A549 (cell line): ENCODE data around the gene BCL3. TPM values are rescaled to one million over a fixed set of nuclear protein-coding genes. Genes with fewer than 3 reads are reported as not detected.
"Not testable (repeated sequence)": the region's sequence is repeated elsewhere in the genome, so short reads cannot be mapped to it uniquely, and the experiment has no call there.

ENCODE experiments used
- ATAC-seq, 2 experiments: fragments of 200-7000 bp in 1 of 2; fragments of >200 bp in 1 of 2; cut with Nextera tagmentation in 1 of 2; cut with Tn5 transposase in 1 of 2; 3 replicates each; pipeline versions ENCODE4 v1.8.0 to v1.9.1; 2018 to 2020; ENCODE audit warnings: mild to moderate bottlenecking in 1 of 2, moderate library complexity in 1 of 2
- CTCF ChIA-PET: fragments of 300-600 bp; sonication (Branson Sonifier 250); formaldehyde crosslinking; extraction: SDS; loops from one replicate; lab custom pipeline; 2021; ENCODE audit warnings: antibody characterized with exemption, inconsistent platforms; lab: Yijun Ruan, JAX
- POLR2A ChIA-PET: fragments of 350-600 bp; formaldehyde crosslinking; extraction: SDS; loops from one replicate; lab custom pipeline; 2021; ENCODE audit warnings: antibody characterized with exemption, inconsistent platforms; lab: Yijun Ruan, JAX
- DNase-seq, 2 experiments: peaks; one replicate each; pipeline versions ENCODE4 v3.0.0 to v3.0.0-alpha.2; 2011 to 2016; ENCODE audit warnings: low read depth in 1 of 2, low spot score in 1 of 2
- FAIRE-seq: peaks from 2 replicates; lab custom pipeline; 2011; peaks lifted over from hg19 to GRCh38; lab: Jason Lieb, UNC
- H3K27ac ChIP-seq, 2 experiments: fragments of >200 bp; sonication (Bioruptor Twin); formaldehyde crosslinking; 3 replicates each; pipeline ENCODE4 v1.5.1; 2016 to 2017
- H3K4me1 ChIP-seq: fragments of >200 bp; sonication (Bioruptor Twin); formaldehyde crosslinking; 3 replicates; pipeline ENCODE4 v1.6.1; 2016
- H3K4me2 ChIP-seq: fragments of >200 bp; sonication (Bioruptor Twin); formaldehyde crosslinking; 3 replicates; pipeline ENCODE4 v1.6.1; 2016
- H3K4me3 ChIP-seq: fragments of >200 bp; sonication (Bioruptor Twin); formaldehyde crosslinking; 3 replicates; pipeline ENCODE4 v1.5.1; 2016
- H3K9me3 ChIP-seq: fragments of >200 bp; sonication (Bioruptor Twin); formaldehyde crosslinking; 3 replicates; pipeline ENCODE4 v1.6.1; 2016
- CBX8 ChIP-seq: fragments of 200-600 bp; sonication (generic); IDR thresholded peaks from 2 replicates; pipeline ENCODE4 v1.6.1; 2016
- EHMT2 ChIP-seq: fragments of 200-600 bp; sonication (generic); IDR thresholded peaks from 2 replicates; pipeline ENCODE4 v1.6.1; 2016; ENCODE audit warnings: antibody characterized with exemption, low read depth, mild to moderate bottlenecking, moderate library complexity
- HEYL ChIP-seq: fragments of 250-450 bp; sonication (Bioruptor Pico); IDR thresholded peaks from 2 replicates; pipeline ENCODE4 v1.8.0; 2021; ENCODE audit warnings: mild to moderate bottlenecking, moderate library complexity
- HOXA7 ChIP-seq: fragments of 250-450 bp; sonication (Bioruptor Pico); IDR thresholded peaks from 2 replicates; pipeline ENCODE4 v1.5.0; 2020; ENCODE audit warnings: mild to moderate bottlenecking, moderate library complexity
- HOXB13 ChIP-seq: fragments of 250-450 bp; sonication (Bioruptor Pico); IDR thresholded peaks from 2 replicates; pipeline ENCODE4 v1.5.0; 2020; ENCODE audit warnings: low read depth, mild to moderate bottlenecking, moderate library complexity
- KDM1A ChIP-seq: fragments of 200-600 bp; sonication (generic); IDR thresholded peaks from 2 replicates; pipeline ENCODE4 v1.6.1; 2016; ENCODE audit warnings: low read depth, mild to moderate bottlenecking
- MAZ ChIP-seq: fragments of 150-350 bp; IDR thresholded peaks from 2 replicates; pipeline ENCODE4 v1.6.1; 2014; ENCODE audit warnings: antibody characterized with exemption, low read depth, low read length, borderline replicate concordance
- MYC ChIP-seq: IDR thresholded peaks from 2 replicates; pipeline ENCODE4 v1.6.1; 2012; ENCODE audit warnings: mild to moderate bottlenecking, inconsistent platforms, low read length, improper control_type of control experiment, borderline replicate concordance
- NFE2L2 ChIP-seq: fragments of 150-350 bp; conservative IDR thresholded peaks from 2 replicates; pipeline ENCODE4 v1.6.1; 2014; ENCODE audit warnings: low read length
- NPAS2 ChIP-seq: fragments of 250-450 bp; sonication (Bioruptor Pico); IDR thresholded peaks from 2 replicates; pipeline ENCODE4 v1.8.0; 2022; ENCODE audit warnings: mild to moderate bottlenecking, moderate library complexity, borderline replicate concordance
- NR3C1 ChIP-seq: fragments of >200 bp; sonication (Bioruptor Twin); formaldehyde crosslinking; IDR thresholded peaks from 3 replicates; pipeline ENCODE4 v1.6.1; 2017
- POLR2A ChIP-seq: IDR thresholded peaks from 2 replicates; pipeline ENCODE4 v1.6.1; 2012; ENCODE audit warnings: mild to moderate bottlenecking, low read length
- POLR2AphosphoS2 ChIP-seq: conservative IDR thresholded peaks from 2 replicates; pipeline ENCODE4 v1.6.1; 2012; ENCODE audit warnings: low read length, improper control_type of control experiment, inconsistent platforms
- RCOR1 ChIP-seq: fragments of 150-350 bp; IDR thresholded peaks from 2 replicates; pipeline ENCODE4 v1.6.1; 2014; ENCODE audit warnings: antibody characterized with exemption, low read length, low read depth
- RFX5 ChIP-seq: fragments of 450-650 bp; IDR thresholded peaks from 2 replicates; pipeline ENCODE4 v1.7.1; 2014; ENCODE audit warnings: antibody characterized with exemption, mild to moderate bottlenecking, moderate library complexity
- RNF2 ChIP-seq: fragments of 200-600 bp; sonication (generic); IDR thresholded peaks from 2 replicates; pipeline ENCODE4 v1.6.1; 2016; ENCODE audit warnings: low read depth, mild to moderate bottlenecking, antibody characterized with exemption, moderate library complexity, borderline replicate concordance
- SMC3 ChIP-seq: fragments of >200 bp; sonication (Bioruptor Twin); formaldehyde crosslinking; IDR thresholded peaks from 3 replicates; pipeline ENCODE4 v1.6.1; 2018; ENCODE audit warnings: inconsistent platforms
- TFCP2L1 ChIP-seq: fragments of 250-450 bp; sonication (Bioruptor Pico); IDR thresholded peaks from 2 replicates; pipeline ENCODE4 v1.5.0; 2021; ENCODE audit warnings: mild to moderate bottlenecking
- ZC3H11A ChIP-seq: fragments of 450-650 bp; IDR thresholded peaks from 2 replicates; pipeline ENCODE4 v1.6.1; 2014; ENCODE audit warnings: antibody characterized with exemption, mild to moderate bottlenecking
- ZSCAN20 ChIP-seq: fragments of 250-450 bp; sonication (Bioruptor Pico); IDR thresholded peaks from 2 replicates; pipeline ENCODE4 v1.8.0; 2022; ENCODE audit warnings: mild to moderate bottlenecking, moderate library complexity
- WGBS: methylation state at CpG from one replicate; pipeline ENCODE4 v1.1.6; 2017; ENCODE audit errors: missing lambda C conversion rate; 5-methylcytosine and 5-hydroxymethylcytosine counted together
- polyA plus RNA-seq, 4 experiments: library from polyadenylated mRNA; depleted of rRNA in 3 of 4; stranded (reverse); fragments of >200 nt; fragmentation: RNase III in 1 of 4; extraction: RNeasy Plus Mini Kit Qiagen cat#74134 plus additional on column Dnase treatment in 1 of 4; gene quantifications; 2 replicates in 3 of 4; 3 replicates in 1 of 4; pipeline ENCODE4 v1.2.3, GENCODE V29; 2011 to 2017
- TF ChIP-seq, protein P1 (sequence below): fragments of 450-650 bp; IDR thresholded peaks from 2 replicates; pipeline ENCODE4 v1.6.1; 2014; ENCODE audit warnings: antibody characterized with exemption
- TF ChIP-seq, protein P2 (sequence below): IDR thresholded peaks from 2 replicates; pipeline ENCODE4 v1.6.1; 2012
- TF ChIP-seq, protein P3 (sequence below): IDR thresholded peaks from 2 replicates; pipeline ENCODE4 v1.6.1; 2012

BCL3 gene
- polyA plus RNA-seq, 2 of the 4 experiments (the other 2 are of a cell fraction) = 22.6 to 72.1 TPM

DNA sequence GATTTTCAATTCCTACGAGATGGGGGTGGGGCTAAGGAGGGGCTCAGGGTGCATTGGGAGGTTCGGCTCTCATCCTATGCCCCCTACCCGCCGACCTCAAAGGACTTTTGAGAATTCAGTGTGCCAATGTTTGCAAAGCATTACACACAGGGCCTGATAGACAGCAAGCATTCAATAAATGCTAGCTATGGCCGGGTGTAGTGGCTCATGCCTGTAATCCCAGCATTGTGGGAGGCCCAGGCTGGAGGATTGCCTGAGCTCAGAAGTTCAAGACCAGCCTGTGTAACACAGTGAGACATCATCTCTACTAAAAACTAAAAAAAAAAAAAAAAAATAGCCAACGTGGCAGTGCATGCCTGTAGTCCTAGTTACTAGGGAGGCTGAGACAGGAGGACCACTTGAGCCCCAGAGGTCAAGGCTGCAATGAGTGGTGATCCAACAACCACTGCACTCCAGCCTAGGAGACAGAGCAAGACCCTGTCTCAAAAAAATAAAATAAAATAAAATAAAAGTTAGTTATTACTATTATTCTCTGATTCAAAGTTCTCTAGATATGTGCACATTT is 27.2 kb downstream of the BCL3 start (continued):
- TF ChIP-seq POLR2AphosphoS2 = no peak
- no peak for TF ChIP-seq RFX5
- TF ChIP-seq, protein P1, sequence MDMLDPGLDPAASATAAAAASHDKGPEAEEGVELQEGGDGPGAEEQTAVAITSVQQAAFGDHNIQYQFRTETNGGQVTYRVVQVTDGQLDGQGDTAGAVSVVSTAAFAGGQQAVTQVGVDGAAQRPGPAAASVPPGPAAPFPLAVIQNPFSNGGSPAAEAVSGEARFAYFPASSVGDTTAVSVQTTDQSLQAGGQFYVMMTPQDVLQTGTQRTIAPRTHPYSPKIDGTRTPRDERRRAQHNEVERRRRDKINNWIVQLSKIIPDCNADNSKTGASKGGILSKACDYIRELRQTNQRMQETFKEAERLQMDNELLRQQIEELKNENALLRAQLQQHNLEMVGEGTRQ = no peak
- TF ChIP-seq RCOR1 = no peak
- TF ChIP-seq NFE2L2 = no peak
- TF ChIP-seq, protein P2, sequence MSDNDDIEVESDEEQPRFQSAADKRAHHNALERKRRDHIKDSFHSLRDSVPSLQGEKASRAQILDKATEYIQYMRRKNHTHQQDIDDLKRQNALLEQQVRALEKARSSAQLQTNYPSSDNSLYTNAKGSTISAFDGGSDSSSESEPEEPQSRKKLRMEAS = no peak
- TF ChIP-seq, protein P3, sequence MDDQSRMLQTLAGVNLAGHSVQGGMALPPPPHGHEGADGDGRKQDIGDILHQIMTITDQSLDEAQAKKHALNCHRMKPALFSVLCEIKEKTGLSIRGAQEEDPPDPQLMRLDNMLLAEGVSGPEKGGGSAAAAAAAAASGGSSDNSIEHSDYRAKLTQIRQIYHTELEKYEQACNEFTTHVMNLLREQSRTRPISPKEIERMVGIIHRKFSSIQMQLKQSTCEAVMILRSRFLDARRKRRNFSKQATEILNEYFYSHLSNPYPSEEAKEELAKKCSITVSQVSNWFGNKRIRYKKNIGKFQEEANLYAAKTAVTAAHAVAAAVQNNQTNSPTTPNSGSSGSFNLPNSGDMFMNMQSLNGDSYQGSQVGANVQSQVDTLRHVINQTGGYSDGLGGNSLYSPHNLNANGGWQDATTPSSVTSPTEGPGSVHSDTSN = no peak
- TF ChIP-seq POLR2A = no peak
- no peak for TF ChIP-seq HOXA7
- no peak for TF ChIP-seq EHMT2
- no peak for TF ChIP-seq RNF2

DNA sequence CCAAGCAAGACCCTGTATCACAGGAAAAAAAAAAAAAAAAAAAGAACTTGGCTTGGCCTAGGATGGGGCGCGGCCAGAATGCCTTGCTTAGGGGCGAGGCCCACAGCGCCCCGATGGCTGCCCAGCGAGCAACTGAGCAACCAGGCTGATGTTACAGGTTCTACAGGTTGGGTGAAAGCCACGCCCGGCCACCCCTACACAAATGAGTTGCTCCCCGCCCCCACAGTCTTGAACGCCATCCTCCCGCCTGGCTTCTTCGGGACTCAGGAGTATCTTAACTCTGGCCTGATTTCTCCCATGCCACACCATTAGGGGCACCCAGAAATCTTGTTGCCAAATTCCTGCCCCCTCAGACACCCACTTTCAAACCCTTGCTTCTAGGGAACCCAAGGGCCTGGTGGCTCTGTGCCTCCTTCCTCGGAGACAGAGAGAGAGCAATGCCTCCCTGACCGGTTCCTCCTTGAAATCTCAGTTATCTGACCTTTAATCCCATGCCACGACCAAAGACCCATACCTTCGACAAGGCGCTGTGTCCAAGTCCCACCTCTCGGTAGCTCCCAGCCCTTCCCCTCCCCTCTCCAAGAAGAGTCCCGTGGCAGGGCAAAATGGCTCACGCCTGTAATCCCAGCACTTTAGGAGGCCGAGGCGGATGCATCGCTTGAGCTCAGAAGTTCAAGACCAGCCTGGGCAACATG is 28.0 kb downstream of the BCL3 start:
- WGBS = 91% methylated on average over 23 of the region's 23 CpGs
- no peak; a peak in 1 of 6 replicates for ATAC-seq
- Histone ChIP-seq H3K4me2 (no peak overlapping the region), H3K4me1 (peaks cover 33% of the 10 kb centered on the region), H3K4me3 (no peak overlapping the region), H3K9me3 (no peaks in the 10 kb centered on the region), H3K27ac (peak overlapping the region; percentile 2 to 88; a peak in 3 of 6 replicates)
- TF ChIP-seq SMC3 (no peak), HOXB13 (CRISPR knock-in tag) (no peak), TFCP2L1 (CRISPR knock-in tag) (no peak), ZC3H11A (no peak)
- no peak for FAIRE-seq
- DNase-seq = no peak
- ChIA-PET CTCF (interaction anchor here (0.8 to 48.5 kb wide), 10 partner anchors 5 to 124 kb away, joined by 3 to 1899 read pairs (median 4); no protein-coding TSS in a partner anchor), POLR2A (interaction anchor here (0.6 kb wide), 2 partner anchors 35 to 1184 kb away, joined by 4 to 5 read pairs; no protein-coding TSS in a partner anchor)

DNA sequence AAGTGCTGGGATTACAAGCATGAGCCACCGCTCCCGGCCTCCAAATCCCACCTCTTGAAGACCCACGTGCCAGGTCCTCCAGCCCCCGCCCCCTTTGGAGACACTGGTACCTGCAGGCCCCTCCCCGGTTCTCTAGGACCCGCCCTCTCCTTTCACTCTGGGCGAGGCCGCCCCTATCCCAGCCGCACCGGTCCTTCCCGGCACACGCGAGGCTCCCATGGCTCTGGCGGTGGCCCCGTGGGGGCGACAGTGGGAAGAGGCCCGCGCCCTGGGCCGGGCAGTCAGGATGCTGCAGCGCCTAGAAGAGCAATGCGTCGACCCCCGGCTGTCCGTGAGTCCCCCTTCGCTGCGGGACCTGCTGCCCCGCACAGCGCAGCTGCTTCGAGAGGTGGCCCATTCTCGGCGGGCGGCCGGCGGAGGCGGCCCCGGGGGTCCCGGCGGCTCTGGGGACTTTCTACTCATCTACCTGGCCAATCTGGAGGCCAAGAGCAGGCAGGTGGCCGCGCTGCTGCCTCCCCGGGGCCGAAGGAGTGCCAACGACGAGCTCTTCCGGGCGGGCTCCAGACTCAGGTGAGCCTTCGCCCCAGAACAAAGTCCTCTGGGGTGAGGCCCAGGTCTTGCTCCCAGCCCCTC is 29.3 kb downstream of the BCL3 start, which contains the start of gene CBLC:
Gene CBLC (plus strand): TSS at position 176 of the 633 bp plus-strand sequence. CDS start 42 bp downstream, at position 218.
- Histone ChIP-seq H3K4me2 (no peak within 1 kb of the TSS), H3K4me3 (no peak within 1 kb of the TSS), H3K4me1 (peaks cover 33% of the 10 kb centered on the region), H3K27ac (peak within 1 kb of the TSS in 1 of 2 experiments; percentile 88; a peak in 3 of 6 replicates), H3K9me3 (no peaks in the 10 kb centered on the region)
- ChIA-PET CTCF (interaction anchor here (1.7 to 48.5 kb wide), 3 partner anchors 18 to 52 kb away, joined by 5 to 1899 read pairs (median 157); partner anchors contain the start of gene BCAM), POLR2A (no interaction called here)
- ATAC-seq (peak; percentile 19 to 59; a peak in 4 of 6 replicates), FAIRE-seq (no peak), DNase-seq (peak in 1 of 2 experiments; percentile 60)
- TF ChIP-seq MAZ = no peak
- 81% methylated on average over 40 of the region's 47 CpGs for WGBS

DNA sequence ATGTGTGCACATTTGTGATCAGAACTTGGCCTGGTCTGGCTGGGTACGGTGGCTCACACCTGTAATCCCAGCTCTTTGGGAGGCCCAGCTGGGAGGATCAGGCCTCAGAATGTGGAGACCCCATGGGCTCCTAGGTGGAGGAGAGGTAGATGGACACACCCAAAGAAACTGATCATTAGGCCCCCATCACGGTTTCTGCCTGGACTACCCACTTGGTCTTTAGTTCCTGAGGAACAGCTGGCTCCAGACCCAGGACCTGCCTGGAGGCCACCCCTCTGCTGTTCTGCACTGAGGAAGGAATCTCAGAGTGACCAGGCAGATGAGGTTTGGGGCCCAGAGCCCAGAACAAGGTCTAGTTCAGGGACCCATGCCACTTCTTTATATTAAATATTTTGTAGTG is 30.6 kb downstream of the BCL3 start:
- Histone ChIP-seq H3K4me2 (no peak overlapping the region), H3K4me1 (peaks cover 27% of the 10 kb centered on the region), H3K9me3 (no peaks in the 10 kb centered on the region), H3K27ac (peak overlapping the region in 1 of 2 experiments; percentile 45; a peak in 1 of 6 replicates), H3K4me3 (no peak overlapping the region)
- POLR2A ChIA-PET = no interaction called here
- ATAC-seq (no peak), DNase-seq (no peak), FAIRE-seq (no peak)
- CTCF ChIA-PET = interaction anchor here (0.6 to 48.5 kb wide), 9 partner anchors 6 to 202 kb away, joined by 4 to 1899 read pairs (median 64); partner anchors contain the start of genes BCAM and NECTIN2
- 80% methylated on average over 2 of the region's 2 CpGs for WGBS
- TF ChIP-seq CBX8 (no peak), NR3C1 (no peak), NPAS2 (no peak), RNF2 (no peak), ZSCAN20 (no peak), HOXB13 (CRISPR knock-in tag) (no peak), HEYL (CRISPR knock-in tag) (no peak), MYC (no peak), KDM1A (no peak)

DNA sequence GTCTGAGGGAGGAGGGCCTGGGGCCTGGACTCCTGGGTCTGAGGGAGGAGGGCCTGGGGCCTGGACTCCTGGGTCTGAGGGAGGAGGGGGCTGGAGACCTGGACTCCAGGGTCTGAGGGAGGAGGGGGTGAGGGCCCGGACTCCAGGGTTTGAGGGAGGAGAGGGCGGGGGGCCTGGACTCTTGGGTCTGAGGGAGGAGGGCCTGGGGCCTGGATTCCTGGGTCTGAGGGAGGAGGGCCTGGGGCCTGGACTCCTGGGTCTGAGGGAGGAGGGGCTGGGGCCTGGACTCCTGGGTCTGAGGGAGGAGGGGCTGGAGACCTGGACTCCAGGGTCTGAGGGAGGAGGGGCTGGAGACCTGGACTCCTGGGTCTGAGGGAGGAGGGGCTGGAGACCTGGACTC is 33.2 kb downstream of the BCL3 start:
- H3K27ac ChIP-seq = peak overlapping the region in 1 of 2 experiments; percentile 42; a peak in 3 of 6 replicates
- ATAC-seq, FAIRE-seq, H3K4me2 ChIP-seq, H3K4me1 ChIP-seq, POLR2A ChIA-PET, DNase-seq, H3K4me3 ChIP-seq, H3K9me3 ChIP-seq: not testable (repeated sequence)
- WGBS = no CpG with 5 or more reads among the region's 2 CpGs
- CTCF ChIA-PET = interaction anchor here (0.9 to 48.5 kb wide), 12 partner anchors 8 to 211 kb away, joined by 3 to 1899 read pairs (median 42); partner anchors contain the start of genes BCAM and NECTIN2
